ENCODE results near the gene NPSR1. TPM values are rescaled to one million over a fixed set of nuclear protein-coding genes. Genes with fewer than 3 reads are reported as not detected.

NPSR1 gene
- total RNA-seq, 2 donors from 2014 or later: not detected

DNA sequence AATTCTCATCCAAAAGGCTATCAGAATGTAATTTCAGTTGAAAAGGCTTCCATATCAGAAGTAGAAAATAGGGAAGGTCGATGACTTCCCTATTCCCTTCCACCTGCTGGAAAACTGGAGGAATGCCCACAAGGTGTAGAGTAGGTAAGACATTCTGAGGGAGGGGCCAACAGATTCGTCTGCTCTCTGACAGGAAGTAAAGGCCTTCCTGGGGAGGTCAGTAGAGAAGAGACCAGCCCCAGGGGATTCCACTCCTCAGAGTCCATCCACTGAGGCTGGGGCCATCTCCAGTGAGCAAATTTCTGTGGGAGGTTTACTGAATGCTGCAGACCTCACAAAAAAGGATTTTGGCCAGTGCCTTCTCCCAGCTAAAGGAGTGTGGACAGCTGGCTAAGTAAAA lies 19.5 kb downstream of the NPSR1 start:
- no peaks in the 10 kb centered on the region for H3K36me3 ChIP-seq
- DNase-seq (ENCODE audit: low spot score) (no peak), ATAC-seq (ENCODE audit: insufficient number of reproducible peaks, low FRiP score, low read depth) (no peak)
- no peaks in the 10 kb centered on the region for H3K4me1 ChIP-seq (ENCODE audit: control insufficient read depth in 1 of 2, low read depth in 2 of 2)
- TF ChIP-seq, protein P1, sequence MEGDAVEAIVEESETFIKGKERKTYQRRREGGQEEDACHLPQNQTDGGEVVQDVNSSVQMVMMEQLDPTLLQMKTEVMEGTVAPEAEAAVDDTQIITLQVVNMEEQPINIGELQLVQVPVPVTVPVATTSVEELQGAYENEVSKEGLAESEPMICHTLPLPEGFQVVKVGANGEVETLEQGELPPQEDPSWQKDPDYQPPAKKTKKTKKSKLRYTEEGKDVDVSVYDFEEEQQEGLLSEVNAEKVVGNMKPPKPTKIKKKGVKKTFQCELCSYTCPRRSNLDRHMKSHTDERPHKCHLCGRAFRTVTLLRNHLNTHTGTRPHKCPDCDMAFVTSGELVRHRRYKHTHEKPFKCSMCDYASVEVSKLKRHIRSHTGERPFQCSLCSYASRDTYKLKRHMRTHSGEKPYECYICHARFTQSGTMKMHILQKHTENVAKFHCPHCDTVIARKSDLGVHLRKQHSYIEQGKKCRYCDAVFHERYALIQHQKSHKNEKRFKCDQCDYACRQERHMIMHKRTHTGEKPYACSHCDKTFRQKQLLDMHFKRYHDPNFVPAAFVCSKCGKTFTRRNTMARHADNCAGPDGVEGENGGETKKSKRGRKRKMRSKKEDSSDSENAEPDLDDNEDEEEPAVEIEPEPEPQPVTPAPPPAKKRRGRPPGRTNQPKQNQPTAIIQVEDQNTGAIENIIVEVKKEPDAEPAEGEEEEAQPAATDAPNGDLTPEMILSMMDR (IDR thresholded peaks at IDR 0.05): no peak
- H3K27me3 ChIP-seq (replicated peaks; ENCODE audit: insufficient read depth): no peaks in the 10 kb centered on the region
- H3K9me3 ChIP-seq: no peaks in the 10 kb centered on the region
- H3K4me3 ChIP-seq: no peak overlapping the region
- no peak overlapping the region for H3K27ac ChIP-seq

- no peaks in the 10 kb centered on the region for H3K4me1 ChIP-seq (ENCODE audit: control insufficient read depth in 1 of 2, low read depth in 2 of 2)
- TF ChIP-seq, protein P1 (IDR thresholded peaks at IDR 0.05): no peak
- H3K4me3 ChIP-seq: no peak overlapping the region
- H3K36me3 ChIP-seq: no peaks in the 10 kb centered on the region
- no peaks in the 10 kb centered on the region for H3K9me3 ChIP-seq
- no peak for DNase-seq (ENCODE audit: low spot score)
- no peaks in the 10 kb centered on the region for H3K27me3 ChIP-seq (replicated peaks; ENCODE audit: insufficient read depth)
- H3K27ac ChIP-seq: no peak overlapping the region
- no peak for ATAC-seq (ENCODE audit: insufficient number of reproducible peaks, low FRiP score, low read depth)
Observed at GRCh38 chr7:34687529-34687928, 29.5 kb downstream of the NPSR1 start.

DNA sequence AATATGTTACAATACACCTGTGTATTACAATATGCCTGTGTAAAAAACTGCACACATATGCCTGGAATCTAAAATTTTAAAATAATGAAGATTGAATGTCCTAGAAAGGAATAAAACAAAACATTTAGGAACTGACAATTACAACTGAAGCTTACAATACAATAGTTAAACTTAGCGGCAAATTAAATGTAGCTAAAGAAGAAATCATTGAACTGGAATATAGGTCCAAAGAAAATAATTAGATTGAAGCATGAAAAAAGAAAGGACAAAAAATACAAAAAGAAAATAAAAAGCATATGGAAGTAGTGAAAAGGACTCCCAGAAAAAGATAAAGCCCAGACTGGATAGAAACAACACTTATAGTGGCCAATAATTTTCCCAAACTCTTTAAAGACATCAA lies 38.4 kb downstream of the NPSR1 start:
- Histone ChIP-seq H3K4me1 (ENCODE audit: control insufficient read depth in 1 of 2, low read depth in 2 of 2) (no peaks in the 10 kb centered on the region), H3K27me3 (replicated peaks; ENCODE audit: insufficient read depth) (no peaks in the 10 kb centered on the region), H3K9me3 (peaks cover 7% of the 10 kb centered on the region), H3K4me3 (no peak overlapping the region), H3K27ac (no peak overlapping the region), H3K36me3 (no peaks in the 10 kb centered on the region)
- TF ChIP-seq, protein P1 (IDR thresholded peaks at IDR 0.05): no peak
- ATAC-seq (ENCODE audit: insufficient number of reproducible peaks, low FRiP score, low read depth) (no peak), DNase-seq (ENCODE audit: low spot score) (no peak)

- no peaks in the 10 kb centered on the region for H3K27me3 ChIP-seq (replicated peaks; ENCODE audit: insufficient read depth)
- no peaks in the 10 kb centered on the region for H3K36me3 ChIP-seq
- TF ChIP-seq, protein P1 (IDR thresholded peaks at IDR 0.05): no peak
- no peak overlapping the region for H3K4me3 ChIP-seq
- ATAC-seq (ENCODE audit: insufficient number of reproducible peaks, low FRiP score, low read depth) (no peak), DNase-seq (ENCODE audit: low spot score) (no peak)
- no peaks in the 10 kb centered on the region for H3K9me3 ChIP-seq
- H3K4me1 ChIP-seq (ENCODE audit: control insufficient read depth in 1 of 2, low read depth in 2 of 2): no peaks in the 10 kb centered on the region
- no peak overlapping the region for H3K27ac ChIP-seq
Observed at GRCh38 chr7:34709771-34710170, 51.8 kb downstream of the NPSR1 start.

DNA sequence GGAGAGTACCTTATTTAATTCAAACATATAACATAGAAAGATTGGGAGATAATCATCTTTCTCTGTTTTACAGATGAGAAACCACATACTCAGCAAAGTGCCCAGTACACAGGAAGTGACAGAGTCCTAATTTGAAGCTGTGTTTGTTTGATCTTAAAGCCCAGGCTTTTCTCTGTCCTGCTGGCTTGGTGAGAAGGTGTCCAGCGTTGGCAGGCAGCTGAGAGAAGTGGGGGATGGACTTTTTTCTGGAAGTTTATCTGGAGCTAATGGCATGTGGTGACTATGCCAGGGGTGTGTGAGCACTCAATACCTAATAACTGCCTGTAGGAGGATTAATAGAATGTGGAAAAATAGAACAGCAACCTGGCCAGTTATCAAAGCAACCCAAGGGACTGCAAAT lies 60.8 kb downstream of the NPSR1 start:
- ATAC-seq (ENCODE audit: insufficient number of reproducible peaks, low FRiP score, low read depth): no peak
- Histone ChIP-seq H3K4me3 (no peak overlapping the region), H3K36me3 (no peaks in the 10 kb centered on the region), H3K4me1 (ENCODE audit: control insufficient read depth in 1 of 2, low read depth in 2 of 2) (no peaks in the 10 kb centered on the region), H3K27ac (no peak overlapping the region), H3K27me3 (replicated peaks; ENCODE audit: insufficient read depth) (no peaks in the 10 kb centered on the region), H3K9me3 (no peaks in the 10 kb centered on the region)
- no peak for DNase-seq (ENCODE audit: low spot score)
- TF ChIP-seq, protein P1 (IDR thresholded peaks at IDR 0.05): no peak
